K562 (cell line): ENCODE results near the gene FMC1. TPM values are rescaled to one million over a fixed set of nuclear protein-coding genes. Genes with fewer than 3 reads are reported as not detected.

Experiments used
- CCAR2 ChIP-seq: fragments of 200-400 bp; formaldehyde crosslinking; IDR thresholded peaks from 2 replicates; pipeline ENCODE4 v1.6.1; 2017; ENCODE audit warnings: mild to moderate bottlenecking, low read depth, low read length
- NCOA6 ChIP-seq: fragments of 450-650 bp; IDR thresholded peaks from 2 replicates; pipeline ENCODE4 v1.6.1; 2017; ENCODE audit warnings: mild to moderate bottlenecking
- OTX1 ChIP-seq: fragments of 450-650 bp; formaldehyde crosslinking; IDR thresholded peaks from 2 replicates; pipeline ENCODE4 v1.4.0; 2022; ENCODE audit warnings: mild to moderate bottlenecking
- SETDB1 ChIP-seq: IDR thresholded peaks from one replicate; pipeline ENCODE4 v1.6.1; 2012; ENCODE audit warnings: low read length, control low read depth, inconsistent platforms
- YBX1 ChIP-seq: fragments of 450-650 bp; IDR thresholded peaks from 2 replicates; pipeline ENCODE4 v1.7.1; 2016; ENCODE audit warnings: mild to moderate bottlenecking
- ZNF24 ChIP-seq: fragments of 450-650 bp; IDR thresholded peaks from 2 replicates; pipeline ENCODE4 v1.6.1; 2016
- polyA plus RNA-seq, 8 experiments: library from polyadenylated mRNA; depleted of rRNA in 4 of 8; stranded (reverse) in 5 of 8; unstranded in 3 of 8; fragments of >200 nt; fragmentation: Nextera tagmentation in 2 of 8; fragmentation: Illumina TruSeq in 1 of 8; extraction: Ambion mirVana in 2 of 8; extraction: Trizol in 1 of 8; gene quantifications; 2 replicates each; pipeline versions ENCODE4 v1.2.1 to v1.2.3, GENCODE V29; 2011 to 2014; ENCODE audit warnings: inconsistent platforms in 1 of 8, missing spikeins in 1 of 8
- total RNA-seq, 7 experiments: library from RNA; depleted of rRNA in 6 of 7; stranded (reverse); fragments of >200 nt in 6 of 7; fragmentation: Illumina TruSeq in 2 of 7; extraction: Trizol in 2 of 7; gene quantifications; 2 replicates each; pipeline versions ENCODE4 v1.2.1 to v1.2.3, GENCODE V29; 2011 to 2021; ENCODE audit warnings: low replicate concordance in 1 of 7
- TF ChIP-seq, protein P1 (sequence below), 2 experiments: fragments of 450-650 bp; IDR thresholded peaks; 2 replicates each; pipeline ENCODE4 v1.6.1; 2018; ENCODE audit warnings: mild to moderate bottlenecking in 2 of 2, low read depth in 1 of 2; ENCODE audit not compliant: partially characterized antibody in 2 of 2
- TF ChIP-seq, protein P2 (sequence below): fragments of 200-800 bp; sonication (Bioruptor generic); IDR thresholded peaks from 2 replicates; pipeline ENCODE4 v1.6.1; 2016; ENCODE audit warnings: missing genetic modification characterization, missing compliant biosample characterization
- TF ChIP-seq, protein P3 (sequence below), 3 experiments: fragments of 200-800 bp in 1 of 3; sonication (Bioruptor generic) in 1 of 3; sonication (generic) in 1 of 3; formaldehyde crosslinking in 1 of 3; IDR thresholded peaks; 2 replicates each; pipeline versions ENCODE4 v1.6.1 to v1.8.0; 2016 to 2022; ENCODE audit warnings: mild to moderate bottlenecking in 2 of 3, missing compliant biosample characterization in 2 of 3, missing genetic modification characterization in 2 of 3, missing genetic modification reagents in 1 of 3
- TF ChIP-seq, protein P4 (sequence below): fragments of 250-450 bp; sonication (Bioruptor Pico); IDR thresholded peaks from 2 replicates; pipeline ENCODE4 v1.4.0; 2020; ENCODE audit warnings: mild to moderate bottlenecking, moderate library complexity, borderline replicate concordance

The FMC1 gene
- total and polyA plus RNA-seq, 9 of the 15 experiments (the other 6 are each of a cell fraction or from before 2014, with no cell fraction given): 14.0 to 116 (median 29.0) TPM

DNA sequence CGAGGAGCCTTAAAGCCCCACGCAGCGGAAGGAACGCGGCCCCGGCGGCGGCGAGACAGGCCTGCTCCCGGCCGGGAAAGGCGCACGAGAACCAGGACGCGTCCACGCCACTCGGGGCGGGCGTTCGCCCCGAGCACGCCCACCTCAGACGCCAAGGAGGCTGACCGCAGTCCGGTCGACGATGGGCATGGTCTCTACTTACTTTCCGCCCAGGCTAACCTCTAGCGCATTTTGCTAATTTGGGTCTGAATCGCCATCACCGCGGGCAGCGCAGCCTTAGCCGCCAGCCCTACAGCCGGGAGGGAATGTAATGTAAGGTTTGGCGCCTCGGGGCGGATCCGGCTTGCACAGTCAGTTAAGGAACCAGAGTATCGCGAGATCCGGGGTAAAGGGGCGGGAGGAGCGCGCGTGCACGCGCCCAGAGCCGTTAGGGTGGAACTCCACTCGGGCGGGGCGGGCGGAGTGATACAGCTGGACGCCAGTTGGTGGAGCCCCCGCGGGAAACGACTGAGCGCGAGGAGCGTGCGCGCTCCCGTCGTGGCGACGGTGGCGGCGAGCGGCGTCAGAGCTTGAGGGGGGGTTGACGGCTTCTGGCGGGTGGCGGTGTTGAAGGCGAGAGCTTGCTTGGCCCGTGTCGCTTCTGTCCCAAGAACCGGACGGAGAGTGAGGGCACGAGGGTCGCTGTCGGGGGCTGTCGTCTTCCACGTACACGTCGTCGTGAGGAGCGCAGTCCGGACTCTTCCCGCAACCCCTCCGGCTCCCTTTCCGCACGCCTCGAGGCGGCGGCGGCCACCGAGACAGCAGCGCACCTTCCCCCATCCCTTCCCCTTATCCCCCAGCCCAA, 18.5 kb downstream of the FMC1 start, which contains the start of gene LUC7L2 (continued):
- TF ChIP-seq, protein P1, sequence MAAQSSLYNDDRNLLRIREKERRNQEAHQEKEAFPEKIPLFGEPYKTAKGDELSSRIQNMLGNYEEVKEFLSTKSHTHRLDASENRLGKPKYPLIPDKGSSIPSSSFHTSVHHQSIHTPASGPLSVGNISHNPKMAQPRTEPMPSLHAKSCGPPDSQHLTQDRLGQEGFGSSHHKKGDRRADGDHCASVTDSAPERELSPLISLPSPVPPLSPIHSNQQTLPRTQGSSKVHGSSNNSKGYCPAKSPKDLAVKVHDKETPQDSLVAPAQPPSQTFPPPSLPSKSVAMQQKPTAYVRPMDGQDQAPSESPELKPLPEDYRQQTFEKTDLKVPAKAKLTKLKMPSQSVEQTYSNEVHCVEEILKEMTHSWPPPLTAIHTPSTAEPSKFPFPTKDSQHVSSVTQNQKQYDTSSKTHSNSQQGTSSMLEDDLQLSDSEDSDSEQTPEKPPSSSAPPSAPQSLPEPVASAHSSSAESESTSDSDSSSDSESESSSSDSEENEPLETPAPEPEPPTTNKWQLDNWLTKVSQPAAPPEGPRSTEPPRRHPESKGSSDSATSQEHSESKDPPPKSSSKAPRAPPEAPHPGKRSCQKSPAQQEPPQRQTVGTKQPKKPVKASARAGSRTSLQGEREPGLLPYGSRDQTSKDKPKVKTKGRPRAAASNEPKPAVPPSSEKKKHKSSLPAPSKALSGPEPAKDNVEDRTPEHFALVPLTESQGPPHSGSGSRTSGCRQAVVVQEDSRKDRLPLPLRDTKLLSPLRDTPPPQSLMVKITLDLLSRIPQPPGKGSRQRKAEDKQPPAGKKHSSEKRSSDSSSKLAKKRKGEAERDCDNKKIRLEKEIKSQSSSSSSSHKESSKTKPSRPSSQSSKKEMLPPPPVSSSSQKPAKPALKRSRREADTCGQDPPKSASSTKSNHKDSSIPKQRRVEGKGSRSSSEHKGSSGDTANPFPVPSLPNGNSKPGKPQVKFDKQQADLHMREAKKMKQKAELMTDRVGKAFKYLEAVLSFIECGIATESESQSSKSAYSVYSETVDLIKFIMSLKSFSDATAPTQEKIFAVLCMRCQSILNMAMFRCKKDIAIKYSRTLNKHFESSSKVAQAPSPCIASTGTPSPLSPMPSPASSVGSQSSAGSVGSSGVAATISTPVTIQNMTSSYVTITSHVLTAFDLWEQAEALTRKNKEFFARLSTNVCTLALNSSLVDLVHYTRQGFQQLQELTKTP (IDR thresholded peaks at IDR 0.05; ENCODE audit: low read depth in 1 of 2, partially characterized antibody in 2 of 2): peak in 1 of 2 experiments; percentile 67
- peak; percentile 57 for TF ChIP-seq ZNF24
- TF ChIP-seq, protein P2, sequence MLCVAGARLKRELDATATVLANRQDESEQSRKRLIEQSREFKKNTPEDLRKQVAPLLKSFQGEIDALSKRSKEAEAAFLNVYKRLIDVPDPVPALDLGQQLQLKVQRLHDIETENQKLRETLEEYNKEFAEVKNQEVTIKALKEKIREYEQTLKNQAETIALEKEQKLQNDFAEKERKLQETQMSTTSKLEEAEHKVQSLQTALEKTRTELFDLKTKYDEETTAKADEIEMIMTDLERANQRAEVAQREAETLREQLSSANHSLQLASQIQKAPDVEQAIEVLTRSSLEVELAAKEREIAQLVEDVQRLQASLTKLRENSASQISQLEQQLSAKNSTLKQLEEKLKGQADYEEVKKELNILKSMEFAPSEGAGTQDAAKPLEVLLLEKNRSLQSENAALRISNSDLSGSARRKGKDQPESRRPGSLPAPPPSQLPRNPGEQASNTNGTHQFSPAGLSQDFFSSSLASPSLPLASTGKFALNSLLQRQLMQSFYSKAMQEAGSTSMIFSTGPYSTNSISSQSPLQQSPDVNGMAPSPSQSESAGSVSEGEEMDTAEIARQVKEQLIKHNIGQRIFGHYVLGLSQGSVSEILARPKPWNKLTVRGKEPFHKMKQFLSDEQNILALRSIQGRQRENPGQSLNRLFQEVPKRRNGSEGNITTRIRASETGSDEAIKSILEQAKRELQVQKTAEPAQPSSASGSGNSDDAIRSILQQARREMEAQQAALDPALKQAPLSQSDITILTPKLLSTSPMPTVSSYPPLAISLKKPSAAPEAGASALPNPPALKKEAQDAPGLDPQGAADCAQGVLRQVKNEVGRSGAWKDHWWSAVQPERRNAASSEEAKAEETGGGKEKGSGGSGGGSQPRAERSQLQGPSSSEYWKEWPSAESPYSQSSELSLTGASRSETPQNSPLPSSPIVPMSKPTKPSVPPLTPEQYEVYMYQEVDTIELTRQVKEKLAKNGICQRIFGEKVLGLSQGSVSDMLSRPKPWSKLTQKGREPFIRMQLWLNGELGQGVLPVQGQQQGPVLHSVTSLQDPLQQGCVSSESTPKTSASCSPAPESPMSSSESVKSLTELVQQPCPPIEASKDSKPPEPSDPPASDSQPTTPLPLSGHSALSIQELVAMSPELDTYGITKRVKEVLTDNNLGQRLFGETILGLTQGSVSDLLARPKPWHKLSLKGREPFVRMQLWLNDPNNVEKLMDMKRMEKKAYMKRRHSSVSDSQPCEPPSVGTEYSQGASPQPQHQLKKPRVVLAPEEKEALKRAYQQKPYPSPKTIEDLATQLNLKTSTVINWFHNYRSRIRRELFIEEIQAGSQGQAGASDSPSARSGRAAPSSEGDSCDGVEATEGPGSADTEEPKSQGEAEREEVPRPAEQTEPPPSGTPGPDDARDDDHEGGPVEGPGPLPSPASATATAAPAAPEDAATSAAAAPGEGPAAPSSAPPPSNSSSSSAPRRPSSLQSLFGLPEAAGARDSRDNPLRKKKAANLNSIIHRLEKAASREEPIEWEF (CRISPR knock-in tag): no peak
- no peak for TF ChIP-seq YBX1
- peak; percentile 44; the same call in 1 of the 2 replicates for TF ChIP-seq OTX1 (CRISPR knock-in tag)
- TF ChIP-seq, protein P3, sequence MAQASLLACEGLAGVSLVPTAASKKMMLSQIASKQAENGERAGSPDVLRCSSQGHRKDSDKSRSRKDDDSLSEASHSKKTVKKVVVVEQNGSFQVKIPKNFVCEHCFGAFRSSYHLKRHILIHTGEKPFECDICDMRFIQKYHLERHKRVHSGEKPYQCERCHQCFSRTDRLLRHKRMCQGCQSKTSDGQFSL (CRISPR knock-in tag; IDR thresholded peaks at IDR 0.05): peak; percentile 99
- TF ChIP-seq, protein P3 (tag; IDR thresholded peaks at IDR 0.05): peak in 1 of 2 experiments; percentile 90; a peak in 2 of 4 replicates
- TF ChIP-seq NCOA6: peak; percentile 97
- no peak for TF ChIP-seq CCAR2
- TF ChIP-seq, protein P4, sequence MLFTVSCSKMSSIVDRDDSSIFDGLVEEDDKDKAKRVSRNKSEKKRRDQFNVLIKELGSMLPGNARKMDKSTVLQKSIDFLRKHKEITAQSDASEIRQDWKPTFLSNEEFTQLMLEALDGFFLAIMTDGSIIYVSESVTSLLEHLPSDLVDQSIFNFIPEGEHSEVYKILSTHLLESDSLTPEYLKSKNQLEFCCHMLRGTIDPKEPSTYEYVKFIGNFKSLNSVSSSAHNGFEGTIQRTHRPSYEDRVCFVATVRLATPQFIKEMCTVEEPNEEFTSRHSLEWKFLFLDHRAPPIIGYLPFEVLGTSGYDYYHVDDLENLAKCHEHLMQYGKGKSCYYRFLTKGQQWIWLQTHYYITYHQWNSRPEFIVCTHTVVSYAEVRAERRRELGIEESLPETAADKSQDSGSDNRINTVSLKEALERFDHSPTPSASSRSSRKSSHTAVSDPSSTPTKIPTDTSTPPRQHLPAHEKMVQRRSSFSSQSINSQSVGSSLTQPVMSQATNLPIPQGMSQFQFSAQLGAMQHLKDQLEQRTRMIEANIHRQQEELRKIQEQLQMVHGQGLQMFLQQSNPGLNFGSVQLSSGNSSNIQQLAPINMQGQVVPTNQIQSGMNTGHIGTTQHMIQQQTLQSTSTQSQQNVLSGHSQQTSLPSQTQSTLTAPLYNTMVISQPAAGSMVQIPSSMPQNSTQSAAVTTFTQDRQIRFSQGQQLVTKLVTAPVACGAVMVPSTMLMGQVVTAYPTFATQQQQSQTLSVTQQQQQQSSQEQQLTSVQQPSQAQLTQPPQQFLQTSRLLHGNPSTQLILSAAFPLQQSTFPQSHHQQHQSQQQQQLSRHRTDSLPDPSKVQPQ (CRISPR knock-in tag): no peak
- TF ChIP-seq SETDB1: peak; percentile 77
